ENCODE results near the gene PDE4D.
A peak's percentile ranks its signal among the peaks of the same experiment; 100 is the strongest.

Gene PDE4D

GRCh38 chr5:59040024-59040803, 853.3 kb downstream of the PDE4D start:
- peak overlapping the region; percentile 75 for H3K4me3 ChIP-seq (ENCODE audit: low read length)
- DNase-seq (ENCODE audit: low read depth), result peak; percentile 81

DNA sequence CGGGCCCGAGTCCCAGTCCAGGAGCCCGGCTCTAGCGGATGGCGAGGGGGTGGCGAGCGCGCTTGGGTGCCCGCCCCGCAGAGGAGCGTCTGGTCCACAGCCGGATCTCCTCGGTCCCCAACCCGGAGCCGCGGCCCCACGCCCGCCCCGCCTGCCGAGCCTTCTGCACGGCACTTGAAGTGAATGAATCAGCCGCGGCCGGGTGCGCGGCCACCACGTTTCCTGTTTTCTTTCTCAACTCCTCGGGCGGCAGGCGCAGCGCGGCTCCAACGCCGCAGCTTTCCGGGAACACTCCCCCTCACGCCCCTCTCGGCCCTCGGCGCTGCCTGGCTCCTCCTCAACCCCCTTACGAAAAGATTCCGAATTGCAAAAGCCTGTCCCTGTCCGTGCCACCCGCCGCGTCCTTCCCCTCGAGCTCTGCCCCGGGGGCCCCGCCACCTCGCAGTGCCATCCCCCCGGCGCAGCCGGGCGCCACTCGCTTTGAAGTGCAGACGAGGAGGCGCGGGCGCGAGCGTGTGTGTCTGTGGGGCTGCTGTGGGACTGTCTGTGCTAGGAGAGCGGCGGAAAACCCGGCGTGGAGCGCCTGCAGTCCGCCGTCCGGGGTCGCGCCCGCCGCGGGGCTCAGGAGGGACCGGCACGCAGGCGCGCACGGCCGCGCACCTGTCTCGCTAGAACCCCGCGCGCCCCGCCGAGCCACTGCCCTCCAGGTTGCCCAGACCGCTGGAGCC, 854.1 kb downstream of the PDE4D start:
- DNase-seq (ENCODE audit: low read depth), result peak; percentile 80
- no peak for TF ChIP-seq CTCF (conservative IDR thresholded peaks at IDR 0.05; ENCODE audit: low read length)
- H3K4me3 ChIP-seq (ENCODE audit: low read length), result peak overlapping the region; percentile 75

More at GRCh38 chr5:59040024-59040803, 853.3 kb downstream of the PDE4D start:
- TF ChIP-seq CTCF (conservative IDR thresholded peaks at IDR 0.05; ENCODE audit: low read length), result no peak

- H3K4me3 ChIP-seq (ENCODE audit: low read length), result peak overlapping the region; percentile 75
- TF ChIP-seq CTCF (conservative IDR thresholded peaks at IDR 0.05; ENCODE audit: low read length), result no peak
- no peak for DNase-seq (ENCODE audit: low read depth)
Measured at GRCh38 chr5:59038798-59039295, 854.7 kb downstream of the PDE4D start.

DNA sequence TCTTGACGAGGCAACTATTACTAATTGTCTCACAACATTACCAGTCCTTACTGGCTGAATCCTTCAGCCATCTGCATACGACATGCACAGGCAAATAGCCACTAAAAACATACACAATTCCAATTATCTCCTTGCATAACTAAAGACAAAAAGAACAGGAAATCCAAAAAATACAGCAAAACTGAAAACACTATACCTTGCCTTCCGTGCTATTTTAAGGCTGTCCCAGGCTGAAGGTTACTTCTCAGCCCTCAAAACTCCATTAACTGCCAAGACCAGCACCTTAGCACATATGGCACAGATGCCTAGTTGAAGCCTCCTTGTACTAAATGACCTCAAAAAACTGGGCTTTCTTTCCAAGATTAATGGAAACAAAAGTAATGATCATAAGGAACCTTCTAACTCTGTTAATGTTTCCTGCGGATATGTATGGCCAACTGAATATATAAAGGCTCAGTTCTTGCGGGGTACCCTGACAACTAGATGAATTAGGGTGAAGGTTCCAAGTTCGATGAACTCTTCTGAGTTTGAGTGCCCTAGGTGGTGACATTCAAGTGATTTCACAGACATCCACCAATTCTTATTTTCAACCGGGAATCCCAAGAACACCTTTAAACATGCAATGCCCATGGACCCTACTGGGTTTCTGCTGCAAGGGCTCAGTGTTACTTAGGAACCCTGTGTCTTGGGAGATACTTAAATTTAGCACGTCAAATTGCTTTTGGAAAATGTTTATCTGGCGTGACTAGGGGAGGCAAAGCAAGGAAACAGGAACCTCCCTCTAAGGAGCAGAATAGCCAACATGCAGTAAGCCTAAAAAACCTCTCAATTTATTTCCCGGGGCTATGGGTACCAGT, 855.4 kb downstream of the PDE4D start:
- DNase-seq (ENCODE audit: low read depth), result peak; percentile 14
- TF ChIP-seq CTCF (conservative IDR thresholded peaks at IDR 0.05; ENCODE audit: low read length), result no peak
- peak overlapping the region; percentile 75 for H3K4me3 ChIP-seq (ENCODE audit: low read length)

- H3K4me3 ChIP-seq (ENCODE audit: low read length), result peak overlapping the region; percentile 75
- no peak for DNase-seq (ENCODE audit: low read depth)
Measured at GRCh38 chr5:59037453-59037852, 856.1 kb downstream of the PDE4D start.

DNA sequence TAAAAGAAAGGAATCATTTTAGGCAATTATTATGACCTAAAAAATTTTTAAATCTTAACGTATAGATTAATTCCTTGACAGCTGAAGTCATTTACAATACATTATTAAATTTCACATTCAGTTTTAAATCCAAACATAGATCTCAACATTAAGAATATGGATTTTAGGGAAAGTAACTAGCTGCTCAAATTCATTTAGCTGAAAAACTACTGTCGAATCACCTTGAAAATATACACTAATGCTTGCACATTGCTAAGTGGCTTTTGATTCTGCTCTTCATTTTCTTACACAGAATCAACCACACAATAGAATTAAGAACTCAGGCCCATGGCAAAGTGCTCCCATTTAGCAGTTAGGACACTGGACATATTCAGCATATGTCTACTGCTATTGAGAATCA, 856.5 kb downstream of the PDE4D start:
- no peak for TF ChIP-seq CTCF (conservative IDR thresholded peaks at IDR 0.05; ENCODE audit: low read length)
- H3K4me3 ChIP-seq (ENCODE audit: low read length), result peak overlapping the region; percentile 11; the same call in 1 of the 2 replicates

More at GRCh38 chr5:59037453-59037852, 856.1 kb downstream of the PDE4D start:
- TF ChIP-seq CTCF (conservative IDR thresholded peaks at IDR 0.05; ENCODE audit: low read length), result no peak

More for the DNA sequence above, 856.5 kb downstream of the PDE4D start:
- DNase-seq (ENCODE audit: low read depth), result no peak

Data from AG10803 (cell line).